Medulla oblongata (tissue), 1 donor: ENCODE measurements around the gene PAGE2.
"Not testable (repeated sequence)": the region's sequence is repeated elsewhere in the genome, so short reads cannot be mapped to it uniquely, and the experiment has no call there.

Source experiments
- DNase-seq: peaks from one replicate; pipeline ENCODE4 v3.0.0-alpha.2; 2015; ENCODE audit errors: extremely low spot score

PAGE2 gene

DNA sequence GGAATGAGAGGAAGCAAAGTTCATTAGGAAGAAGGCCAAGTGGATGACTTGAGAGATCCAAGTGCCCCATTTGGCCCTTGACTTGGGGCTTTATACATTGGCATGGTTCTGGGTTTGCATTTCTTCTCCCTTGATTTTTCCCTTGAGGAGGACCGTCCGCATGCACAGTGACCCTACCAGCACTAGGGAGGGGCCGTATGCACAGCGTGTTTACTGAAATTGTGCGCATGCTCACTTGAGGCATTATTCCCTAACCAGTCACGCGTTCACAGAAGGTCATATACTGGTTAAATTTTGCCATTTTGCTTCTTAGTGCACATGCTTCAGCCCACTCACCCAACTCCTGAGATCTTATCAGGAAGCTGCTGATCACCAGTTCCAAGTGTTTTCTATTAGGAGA lies 35.1 kb downstream of the PAGE2 start:
- DNase-seq: no peak

- DNase-seq: no peak
These were observed 38.9 kb downstream of the PAGE2 start for GRCh38 chrX:55127692-55128091.

- no peak for DNase-seq
These were observed 40.5 kb downstream of the PAGE2 start for GRCh38 chrX:55129361-55129760.

DNA sequence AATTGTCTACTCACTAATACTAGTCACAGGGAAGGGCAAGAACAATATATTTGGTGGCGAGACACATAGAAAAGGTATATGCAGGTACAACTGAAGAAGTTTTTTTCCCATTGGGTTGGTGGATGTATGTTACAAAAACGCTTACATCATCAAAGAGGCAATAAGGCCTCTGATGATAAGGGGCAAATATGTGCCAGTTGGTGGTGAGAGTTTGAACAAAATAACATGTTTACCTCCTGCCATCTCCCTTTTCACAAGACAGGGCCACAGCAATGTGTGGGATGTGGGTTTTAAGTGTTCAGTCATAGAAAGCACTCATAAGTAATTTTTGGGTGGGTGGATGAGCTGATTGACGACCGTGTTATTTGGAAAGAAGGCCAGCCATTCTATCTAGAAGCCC lies 41.7 kb downstream of the PAGE2 start:
- DNase-seq: no peak

DNA sequence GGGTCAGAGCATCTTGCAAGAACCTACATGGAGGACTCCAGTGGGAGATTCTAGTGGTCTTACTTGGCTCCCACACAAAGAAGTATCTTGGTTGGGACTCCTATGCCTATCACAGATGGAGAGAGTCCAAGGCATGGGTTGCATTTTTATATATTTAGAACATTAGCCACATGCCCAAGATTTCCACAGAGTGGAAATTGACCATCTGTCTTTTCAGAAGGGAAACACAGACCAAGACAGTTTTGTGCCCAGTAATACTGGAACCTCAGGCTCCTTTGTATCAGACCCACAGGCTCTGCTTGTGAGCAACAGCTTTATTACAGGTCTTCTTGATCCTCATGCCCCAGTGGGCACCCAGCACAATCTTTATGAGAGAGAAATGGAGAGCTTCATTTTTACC lies 43.6 kb downstream of the PAGE2 start:
- no peak for DNase-seq

DNA sequence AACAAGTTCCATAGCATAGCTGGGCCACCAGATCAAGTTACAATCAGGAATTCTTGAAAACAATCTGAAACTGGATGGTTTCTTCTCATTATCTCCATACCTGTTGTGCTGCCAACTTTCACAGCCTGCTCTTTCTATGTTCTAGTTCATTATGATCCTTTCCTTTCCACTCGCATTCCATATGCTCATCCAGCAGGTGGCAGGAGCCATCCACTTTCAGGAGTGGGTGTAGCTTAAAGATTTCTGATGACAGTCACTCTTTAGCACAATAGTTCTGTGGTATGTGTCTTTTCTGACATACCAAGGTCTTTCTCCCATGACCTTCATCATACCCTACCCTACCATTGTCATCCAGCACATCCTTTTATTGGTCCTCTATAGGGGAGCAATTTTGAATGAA lies 46.4 kb downstream of the PAGE2 start:
- peak; percentile 30 for DNase-seq

GRCh38 chrX:55140800-55141199 lies 52.0 kb downstream of the PAGE2 start:
- DNase-seq: not testable (repeated sequence)
